GM19468 (cell line): Measurements from ENCODE around the gene RNF223.
"Not testable (repeated sequence)": the region's sequence is repeated elsewhere in the genome, so short reads cannot be mapped to it uniquely, and the experiment has no call there.

Source experiments
- ATAC-seq: cut with Tn5 transposase; IDR thresholded peaks from one replicate; pipeline ENCODE4 v1.9.1; 2021; ENCODE audit warnings: mild to moderate bottlenecking, moderate library complexity, moderate number of reproducible peaks; ENCODE audit not compliant: unreplicated experiment; ENCODE audit errors: extremely low read depth

Gene RNF223

GRCh38 chr1:1088029-1088800 is 14.1 kb upstream of the RNF223 start:
- no peak for ATAC-seq

GRCh38 chr1:1087351-1088028 is 13.4 kb upstream of the RNF223 start:
- ATAC-seq: no peak

GRCh38 chr1:1086911-1087341 is 12.8 kb upstream of the RNF223 start:
- no peak for ATAC-seq

- no peak for ATAC-seq
Observed at GRCh38 chr1:1085911-1086841, 12.1 kb upstream of the RNF223 start.

GRCh38 chr1:1085171-1085841 is 11.2 kb upstream of the RNF223 start:
- ATAC-seq: no peak

GRCh38 chr1:1084372-1085170 is 10.5 kb upstream of the RNF223 start:
- ATAC-seq: no peak

- ATAC-seq: no peak
Observed at GRCh38 chr1:1083416-1084371, 9.6 kb upstream of the RNF223 start.

- no peak for ATAC-seq
Observed at GRCh38 chr1:1082776-1083415, 8.8 kb upstream of the RNF223 start.

- no peak for ATAC-seq
Observed at GRCh38 chr1:1082239-1082775, 8.2 kb upstream of the RNF223 start.

GRCh38 chr1:1081311-1082238 is 7.5 kb upstream of the RNF223 start:
- ATAC-seq: no peak

- no peak for ATAC-seq
Observed at GRCh38 chr1:1080951-1081310, 6.8 kb upstream of the RNF223 start.

- ATAC-seq: no peak
Observed at GRCh38 chr1:1080122-1080757, 6.1 kb upstream of the RNF223 start.

GRCh38 chr1:1079408-1080121 is 5.5 kb upstream of the RNF223 start:
- no peak for ATAC-seq

- not testable (repeated sequence) for ATAC-seq
Observed at GRCh38 chr1:1077396-1077795, 3.3 kb upstream of the RNF223 start.

GRCh38 chr1:1075148-1075935 is 1.2 kb upstream of the RNF223 start:
- ATAC-seq: no peak
